ENCODE data around the gene HAT1. TPM values are rescaled to one million over a fixed set of nuclear protein-coding genes. Genes with fewer than 3 reads are reported as not detected.
"Not testable (repeated sequence)": the region's sequence is repeated elsewhere in the genome, so short reads cannot be mapped to it uniquely, and the experiment has no call there.

HAT1 gene
- polyA plus RNA-seq, 1 donor, result 39.4 TPM

GRCh38 chr2:171966235-171966634, 44.0 kb downstream of the HAT1 start:
- DNase-seq, result no peak
- Histone ChIP-seq H3K9me3 (ENCODE audit: control insufficient read depth, low read depth, low read length) (no peaks in the 10 kb centered on the region), H3K4me3 (ENCODE audit: low read length) (no peak overlapping the region), H3K4me1 (ENCODE audit: control insufficient read depth, insufficient read depth, low read length) (no peaks in the 10 kb centered on the region), H3K36me3 (ENCODE audit: control insufficient read depth, insufficient read depth, low read length) (peaks cover 14% of the 10 kb centered on the region), H3K27ac (ENCODE audit: low read length) (no peak overlapping the region), H3K27me3 (ENCODE audit: control insufficient read depth, insufficient read depth, low read length) (no peaks in the 10 kb centered on the region)
- whole genome bisulfite sequencing (ENCODE audit: insufficient coverage, low lambda C conversion rate), result 100% methylated on average over 4 of the region's 8 CpGs

DNA sequence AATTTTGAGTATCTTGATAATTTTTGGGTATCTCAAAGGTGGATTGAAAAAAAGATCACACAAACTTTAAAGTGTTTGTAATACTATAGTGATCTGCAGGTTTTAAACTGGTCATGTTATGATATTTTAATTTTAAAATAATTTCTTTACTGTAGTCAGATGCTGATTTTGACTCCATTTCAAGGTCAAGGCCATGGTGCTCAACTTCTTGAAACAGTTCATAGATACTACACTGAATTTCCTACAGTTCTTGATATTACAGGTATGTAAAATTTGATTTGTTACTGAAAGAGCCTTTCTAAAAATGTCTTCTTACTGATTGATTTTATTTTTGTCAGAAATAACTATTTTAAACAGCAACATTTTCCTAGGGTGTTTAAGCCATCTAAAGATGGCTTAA, 44.4 kb downstream of the HAT1 start:
- no peaks in the 10 kb centered on the region for H3K4me1 ChIP-seq (ENCODE audit: control insufficient read depth, insufficient read depth, low read length)
- peaks cover 16% of the 10 kb centered on the region for H3K36me3 ChIP-seq (ENCODE audit: control insufficient read depth, insufficient read depth, low read length)
- DNase-seq, result no peak
- no peak overlapping the region for H3K27ac ChIP-seq (ENCODE audit: low read length)
- H3K9me3 ChIP-seq (ENCODE audit: control insufficient read depth, low read depth, low read length), result no peaks in the 10 kb centered on the region
- H3K27me3 ChIP-seq (ENCODE audit: control insufficient read depth, insufficient read depth, low read length), result no peaks in the 10 kb centered on the region
- H3K4me3 ChIP-seq (ENCODE audit: low read length), result no peak overlapping the region

DNA sequence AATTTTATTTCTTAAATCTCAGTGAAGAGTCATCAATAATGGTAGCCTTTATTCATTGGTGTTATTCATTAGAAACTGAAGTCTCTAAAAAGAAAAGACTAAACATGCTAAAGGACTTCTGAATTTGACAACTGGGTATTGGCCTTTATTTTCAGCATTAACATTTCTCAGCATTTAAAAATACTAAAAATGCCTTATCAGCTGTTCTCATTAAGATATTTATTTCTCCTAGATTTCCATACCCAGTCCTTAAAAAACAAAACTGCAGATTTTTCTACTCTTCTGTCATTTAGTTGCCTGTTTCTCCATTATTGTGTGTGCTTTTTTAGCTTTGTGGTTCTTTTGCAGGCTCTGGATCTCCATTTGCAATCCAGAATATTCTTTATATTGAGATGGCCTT, 46.2 kb downstream of the HAT1 start:
- Histone ChIP-seq H3K27ac (ENCODE audit: low read length) (no peak overlapping the region), H3K27me3 (ENCODE audit: control insufficient read depth, insufficient read depth, low read length) (no peaks in the 10 kb centered on the region), H3K9me3 (ENCODE audit: control insufficient read depth, low read depth, low read length) (no peaks in the 10 kb centered on the region), H3K36me3 (ENCODE audit: control insufficient read depth, insufficient read depth, low read length) (peaks cover 17% of the 10 kb centered on the region), H3K4me1 (ENCODE audit: control insufficient read depth, insufficient read depth, low read length) (no peaks in the 10 kb centered on the region), H3K4me3 (ENCODE audit: low read length) (no peak overlapping the region)
- DNase-seq, result no peak

GRCh38 chr2:171972329-171972982, 50.2 kb downstream of the HAT1 start:
- no CpG with 5 or more reads among the region's 2 CpGs for WGBS (ENCODE audit: insufficient coverage, low lambda C conversion rate)
- Histone ChIP-seq H3K36me3 (ENCODE audit: control insufficient read depth, insufficient read depth, low read length) (peaks cover 6% of the 10 kb centered on the region), H3K27ac (ENCODE audit: low read length) (no peak overlapping the region), H3K4me1 (ENCODE audit: control insufficient read depth, insufficient read depth, low read length) (no peaks in the 10 kb centered on the region), H3K4me3 (ENCODE audit: low read length) (no peak overlapping the region), H3K27me3 (ENCODE audit: control insufficient read depth, insufficient read depth, low read length) (no peaks in the 10 kb centered on the region), H3K9me3 (ENCODE audit: control insufficient read depth, low read depth, low read length) (no peaks in the 10 kb centered on the region)
- DNase-seq, result no peak

DNA sequence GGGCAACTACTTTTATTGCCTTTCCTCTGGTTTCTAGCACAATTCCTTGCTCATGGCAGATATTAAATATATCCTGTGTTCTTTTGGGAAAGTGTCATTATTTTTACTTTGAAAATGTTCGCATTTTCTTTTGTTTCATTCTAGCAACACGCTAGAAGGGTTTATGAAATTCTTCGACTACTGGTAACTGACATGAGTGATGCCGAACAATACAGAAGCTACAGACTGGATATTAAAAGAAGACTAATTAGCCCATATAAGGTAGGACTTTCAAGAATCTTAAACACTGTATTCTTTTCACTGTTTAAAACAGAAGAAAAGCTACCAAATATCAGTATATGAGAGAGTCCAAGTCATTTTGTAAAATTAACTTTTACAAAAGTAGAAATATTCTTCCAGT, 56.8 kb downstream of the HAT1 start:
- no peak overlapping the region for H3K27ac ChIP-seq (ENCODE audit: low read length)
- H3K4me3 ChIP-seq (ENCODE audit: low read length), result no peak overlapping the region
- H3K4me1 ChIP-seq (ENCODE audit: control insufficient read depth, insufficient read depth, low read length), result no peaks in the 10 kb centered on the region
- DNase-seq, result no peak
- no peaks in the 10 kb centered on the region for H3K9me3 ChIP-seq (ENCODE audit: control insufficient read depth, low read depth, low read length)
- H3K36me3 ChIP-seq (ENCODE audit: control insufficient read depth, insufficient read depth, low read length), result peaks cover 21% of the 10 kb centered on the region
- H3K27me3 ChIP-seq (ENCODE audit: control insufficient read depth, insufficient read depth, low read length), result no peaks in the 10 kb centered on the region
- no CpG with 5 or more reads among the region's 4 CpGs for WGBS (ENCODE audit: insufficient coverage, low lambda C conversion rate)

GRCh38 chr2:171983924-171984323, 61.7 kb downstream of the HAT1 start:
- H3K36me3 ChIP-seq (ENCODE audit: control insufficient read depth, insufficient read depth, low read length), result peaks cover 12% of the 10 kb centered on the region
- WGBS (ENCODE audit: insufficient coverage, low lambda C conversion rate), result no CpG with 5 or more reads among the region's 1 CpG

GRCh38 chr2:171985076-171985475, 62.8 kb downstream of the HAT1 start:
- no peaks in the 10 kb centered on the region for H3K4me1 ChIP-seq (ENCODE audit: control insufficient read depth, insufficient read depth, low read length)
- H3K4me3 ChIP-seq (ENCODE audit: low read length), result no peak overlapping the region
- H3K9me3 ChIP-seq (ENCODE audit: control insufficient read depth, low read depth, low read length), result no peaks in the 10 kb centered on the region
- WGBS (ENCODE audit: insufficient coverage, low lambda C conversion rate), result no CpG with 5 or more reads among the region's 2 CpGs
- DNase-seq, result no peak
- H3K27me3 ChIP-seq (ENCODE audit: control insufficient read depth, insufficient read depth, low read length), result no peaks in the 10 kb centered on the region
- no peak overlapping the region for H3K27ac ChIP-seq (ENCODE audit: low read length)
- H3K36me3 ChIP-seq (ENCODE audit: control insufficient read depth, insufficient read depth, low read length), result peaks cover 4% of the 10 kb centered on the region

More at GRCh38 chr2:171983924-171984323, 61.7 kb downstream of the HAT1 start:
- not testable (repeated sequence) for H3K4me1 ChIP-seq (ENCODE audit: control insufficient read depth, insufficient read depth, low read length); H3K9me3 ChIP-seq (ENCODE audit: control insufficient read depth, low read depth, low read length); H3K27me3 ChIP-seq (ENCODE audit: control insufficient read depth, insufficient read depth, low read length); H3K27ac ChIP-seq (ENCODE audit: low read length); H3K4me3 ChIP-seq (ENCODE audit: low read length); DNase-seq

- Histone ChIP-seq H3K9me3 (ENCODE audit: control insufficient read depth, low read depth, low read length) (no peaks in the 10 kb centered on the region), H3K36me3 (ENCODE audit: control insufficient read depth, insufficient read depth, low read length) (peaks cover 4% of the 10 kb centered on the region), H3K27me3 (ENCODE audit: control insufficient read depth, insufficient read depth, low read length) (no peaks in the 10 kb centered on the region), H3K27ac (ENCODE audit: low read length) (no peak overlapping the region), H3K4me1 (ENCODE audit: control insufficient read depth, insufficient read depth, low read length) (no peaks in the 10 kb centered on the region), H3K4me3 (ENCODE audit: low read length) (no peak overlapping the region)
- no peak for DNase-seq
- 86% methylated on average over 1 of the region's 4 CpGs for WGBS (ENCODE audit: insufficient coverage, low lambda C conversion rate)
These were observed 64.5 kb downstream of the HAT1 start for GRCh38 chr2:171986778-171987177.

- Histone ChIP-seq H3K4me3 (ENCODE audit: low read length) (no peak overlapping the region), H3K9me3 (ENCODE audit: control insufficient read depth, low read depth, low read length) (no peaks in the 10 kb centered on the region), H3K27ac (ENCODE audit: low read length) (no peak overlapping the region), H3K4me1 (ENCODE audit: control insufficient read depth, insufficient read depth, low read length) (no peaks in the 10 kb centered on the region), H3K36me3 (ENCODE audit: control insufficient read depth, insufficient read depth, low read length) (no peaks in the 10 kb centered on the region), H3K27me3 (ENCODE audit: control insufficient read depth, insufficient read depth, low read length) (no peaks in the 10 kb centered on the region)
- DNase-seq, result no peak
- 100% methylated on average over 1 of the region's 4 CpGs for WGBS (ENCODE audit: insufficient coverage, low lambda C conversion rate)
These were observed 68.8 kb downstream of the HAT1 start for GRCh38 chr2:171991027-171991426.

GRCh38 chr2:171995586-171995985, 73.3 kb downstream of the HAT1 start:
- Histone ChIP-seq H3K9me3 (ENCODE audit: control insufficient read depth, low read depth, low read length) (no peaks in the 10 kb centered on the region), H3K27ac (ENCODE audit: low read length) (no peak overlapping the region), H3K36me3 (ENCODE audit: control insufficient read depth, insufficient read depth, low read length) (no peaks in the 10 kb centered on the region), H3K4me3 (ENCODE audit: low read length) (no peak overlapping the region), H3K27me3 (ENCODE audit: control insufficient read depth, insufficient read depth, low read length) (peaks cover 16% of the 10 kb centered on the region), H3K4me1 (ENCODE audit: control insufficient read depth, insufficient read depth, low read length) (peaks cover 5% of the 10 kb centered on the region)
- no peak for DNase-seq
- no CpG with 5 or more reads among the region's 5 CpGs for WGBS (ENCODE audit: insufficient coverage, low lambda C conversion rate)

GRCh38 chr2:171996021-171996420, 73.8 kb downstream of the HAT1 start:
- DNase-seq, result no peak
- Histone ChIP-seq H3K4me3 (ENCODE audit: low read length) (no peak overlapping the region), H3K27me3 (ENCODE audit: control insufficient read depth, insufficient read depth, low read length) (peaks cover 16% of the 10 kb centered on the region), H3K4me1 (ENCODE audit: control insufficient read depth, insufficient read depth, low read length) (peaks cover 5% of the 10 kb centered on the region), H3K36me3 (ENCODE audit: control insufficient read depth, insufficient read depth, low read length) (no peaks in the 10 kb centered on the region), H3K9me3 (ENCODE audit: control insufficient read depth, low read depth, low read length) (no peaks in the 10 kb centered on the region), H3K27ac (ENCODE audit: low read length) (no peak overlapping the region)
- 76% methylated on average over 3 of the region's 5 CpGs for WGBS (ENCODE audit: insufficient coverage, low lambda C conversion rate)
